NCI-H2107 treated with DMSO at 0.1 percent for 48 hours (cell line): ENCODE results near the gene ADSL.

Experiments used
- DNase-seq: peaks from one replicate; lab custom pipeline; 2025; ENCODE audit not compliant: unreplicated experiment; lab: John Stamatoyannopoulos, UW

Gene ADSL

GRCh38 chr22:40326905-40327735 is 19.2 kb upstream of the ADSL start:
- no peak for DNase-seq

GRCh38 chr22:40328546-40329456 is 17.5 kb upstream of the ADSL start:
- no peak for DNase-seq

DNA sequence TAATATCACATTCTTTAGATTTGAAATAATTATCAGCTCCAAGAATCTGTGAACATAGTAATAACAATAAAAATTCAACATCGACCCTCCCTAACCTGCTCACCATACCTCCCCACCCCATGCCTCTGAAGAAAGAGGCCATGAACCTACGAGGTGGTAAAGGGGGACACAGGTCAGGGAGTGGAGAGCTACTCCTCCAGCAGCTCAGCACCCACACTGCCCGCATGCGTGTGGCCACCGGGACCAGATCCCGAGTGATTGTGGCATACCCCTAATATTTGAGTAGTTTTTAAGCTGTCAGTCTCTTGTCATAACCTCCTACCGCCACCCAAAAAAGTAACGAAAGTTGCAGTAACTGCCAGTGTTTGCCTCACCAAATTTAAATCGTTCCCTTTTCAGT is 16.8 kb upstream of the ADSL start:
- DNase-seq, result no peak

GRCh38 chr22:40330086-40330485 is 16.2 kb upstream of the ADSL start:
- no peak for DNase-seq

DNA sequence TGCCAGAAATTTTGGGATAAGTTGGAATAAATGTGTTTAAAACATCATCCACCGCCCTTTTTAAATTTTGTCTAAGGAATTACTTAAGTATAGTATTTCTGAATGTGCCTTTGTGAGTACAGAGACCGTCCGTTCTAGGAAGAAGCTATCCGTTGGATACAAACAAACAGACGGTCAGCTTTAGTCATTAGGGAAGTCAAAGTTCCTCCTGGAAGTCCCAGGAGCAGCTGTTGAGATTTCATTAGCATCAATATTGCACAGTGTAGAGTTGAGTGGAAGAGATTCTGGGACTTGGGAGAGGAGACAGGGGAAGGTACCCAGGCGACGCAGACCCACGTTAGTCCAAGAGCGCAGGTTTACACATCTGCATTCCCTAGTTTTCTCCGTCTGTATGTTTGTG is 15.7 kb upstream of the ADSL start:
- no peak for DNase-seq

DNA sequence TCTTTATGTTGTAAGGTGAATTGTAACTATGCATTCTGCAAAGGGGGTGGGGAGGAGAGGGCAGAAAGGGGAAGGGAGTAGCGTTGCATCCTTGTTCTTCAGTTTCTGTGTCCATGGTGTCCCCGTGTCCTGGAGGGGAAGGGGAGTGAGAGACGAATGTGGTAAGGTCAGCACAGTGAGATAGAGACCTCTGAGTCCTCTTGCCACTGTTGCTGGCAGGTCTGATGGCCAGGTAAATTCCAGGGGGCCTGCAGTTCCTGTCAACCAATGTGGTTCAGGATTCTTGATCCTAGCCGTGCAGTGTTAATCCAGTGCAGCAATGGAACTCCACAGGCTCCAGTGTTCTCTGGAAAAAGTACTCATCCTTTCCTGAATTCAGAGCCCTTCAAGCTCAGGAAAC is 14.6 kb upstream of the ADSL start:
- no peak for DNase-seq

GRCh38 chr22:40332319-40332781 is 13.9 kb upstream of the ADSL start:
- DNase-seq, result no peak

DNA sequence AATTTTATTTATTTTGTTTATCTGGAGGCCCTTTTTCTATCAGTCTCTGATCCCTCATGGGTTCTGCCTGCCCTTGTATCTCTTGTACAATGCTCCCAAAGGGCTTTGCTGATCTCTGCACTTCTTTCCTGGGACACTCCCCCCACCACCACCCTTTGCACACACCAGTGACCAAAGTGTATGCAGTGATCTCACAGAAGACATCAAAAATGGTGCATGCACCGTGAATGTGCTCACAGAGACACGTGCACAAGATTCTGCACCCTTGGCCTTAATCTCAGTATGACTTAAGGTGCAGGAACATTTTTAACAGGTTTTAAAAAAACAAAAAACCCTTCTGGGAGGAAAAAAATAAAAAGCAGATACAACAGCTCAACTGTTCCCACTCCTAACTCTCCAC is 12.2 kb upstream of the ADSL start:
- DNase-seq, result no peak

- no peak for DNase-seq
Observed at GRCh38 chr22:40334899-40335298, 11.4 kb upstream of the ADSL start.

- DNase-seq, result no peak
Observed at GRCh38 chr22:40335358-40335757, 10.9 kb upstream of the ADSL start.

DNA sequence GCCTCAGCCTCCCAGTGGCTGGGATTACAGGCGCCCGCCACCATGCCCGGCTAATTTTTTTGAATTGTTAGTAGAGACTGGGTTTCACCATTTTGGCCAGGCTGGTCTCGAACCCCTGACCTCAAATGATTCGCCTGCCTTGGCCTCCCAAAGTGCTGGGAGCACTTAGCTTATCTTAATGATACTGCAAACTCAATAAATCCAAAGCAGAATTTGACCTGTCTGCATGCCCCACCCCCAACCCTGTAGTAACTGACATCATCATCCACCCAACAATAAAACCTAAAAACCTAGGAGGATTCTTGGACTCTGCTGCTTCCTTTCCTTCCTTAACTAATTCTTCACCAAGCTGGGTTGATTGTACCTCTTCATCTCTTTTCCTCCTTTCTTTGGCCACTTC is 6.3 kb upstream of the ADSL start:
- DNase-seq, result no peak

- DNase-seq, result no peak
Observed at GRCh38 chr22:40341604-40342003, 4.7 kb upstream of the ADSL start.

DNA sequence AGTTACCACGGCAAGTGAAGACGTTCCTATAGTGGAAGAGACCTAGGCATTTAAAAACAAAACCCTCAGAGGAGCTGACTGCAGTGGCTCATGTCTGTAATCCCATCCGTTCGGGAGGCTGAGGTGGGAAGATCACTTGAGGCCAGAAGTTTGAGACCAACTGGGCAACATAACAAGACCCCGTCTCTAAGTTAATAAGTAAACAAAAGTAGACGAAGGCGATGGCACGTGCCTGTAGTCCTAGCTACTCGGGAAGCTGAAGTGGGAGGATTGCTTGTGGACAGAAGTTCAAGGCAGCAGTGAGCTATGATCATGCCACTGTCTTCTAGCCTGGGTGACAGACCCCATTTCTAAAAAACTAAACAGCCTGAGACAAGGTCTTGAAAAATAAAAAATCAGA is 3.8 kb upstream of the ADSL start:
- no peak for DNase-seq

DNA sequence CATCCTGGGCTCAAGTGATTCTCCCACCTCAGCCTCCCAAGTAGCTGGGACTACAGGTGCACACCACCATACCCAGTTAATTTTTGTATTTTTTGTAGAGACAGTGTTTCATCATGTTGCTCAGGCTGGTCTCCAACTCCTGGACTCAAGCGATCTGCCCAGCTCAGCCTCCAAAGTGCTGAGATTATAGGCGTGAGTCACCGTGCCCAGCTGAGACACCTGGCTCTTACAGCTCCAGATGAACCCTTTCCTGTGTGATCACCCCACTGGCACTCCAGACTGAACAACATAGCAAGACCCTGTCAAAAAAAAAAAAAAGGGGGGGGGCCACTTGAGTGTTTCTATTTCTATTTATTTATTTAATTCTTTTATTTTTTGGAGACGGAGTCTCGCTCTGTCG is 1.0 kb upstream of the ADSL start:
- DNase-seq, result no peak

- DNase-seq, result no peak
Observed at GRCh38 chr22:40345815-40346184, 500 bp upstream of the ADSL start.

- no peak for DNase-seq
Observed at GRCh38 chr22:40347300-40347699, 1.0 kb downstream of the ADSL start.

DNA sequence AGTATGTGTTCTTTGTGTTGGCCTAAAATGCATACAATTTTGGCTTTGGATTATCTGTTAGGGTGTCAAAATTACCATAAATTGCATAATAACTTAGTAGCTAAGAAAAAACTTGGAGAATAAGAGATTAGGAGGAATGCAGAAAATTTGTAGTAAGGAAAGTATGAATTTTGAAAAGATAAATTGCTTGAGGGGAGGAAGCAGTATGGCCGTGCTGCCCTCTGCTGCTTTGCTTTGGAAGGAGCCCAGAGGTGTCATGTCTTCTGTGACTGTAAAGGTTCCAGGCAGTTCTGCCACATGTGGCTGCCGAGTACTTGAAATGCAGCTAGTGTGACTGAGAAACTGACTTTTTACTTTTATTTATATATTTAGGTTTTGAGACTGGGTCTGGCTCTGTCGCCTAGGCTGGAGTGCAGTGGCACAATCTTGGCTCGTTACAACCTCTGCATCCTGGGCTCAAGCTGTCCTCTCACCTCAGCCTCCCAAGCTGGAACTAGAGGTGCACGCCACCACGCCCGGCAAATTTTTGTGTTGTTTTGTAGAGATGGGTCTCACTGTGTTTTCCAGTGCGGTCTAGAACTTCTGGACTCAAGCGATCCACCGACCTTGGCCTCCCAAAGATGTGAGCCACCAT is 1.8 kb downstream of the ADSL start:
- peak; percentile 18 for DNase-seq

- no peak for DNase-seq
Observed at GRCh38 chr22:40352763-40353162, 6.5 kb downstream of the ADSL start.

DNA sequence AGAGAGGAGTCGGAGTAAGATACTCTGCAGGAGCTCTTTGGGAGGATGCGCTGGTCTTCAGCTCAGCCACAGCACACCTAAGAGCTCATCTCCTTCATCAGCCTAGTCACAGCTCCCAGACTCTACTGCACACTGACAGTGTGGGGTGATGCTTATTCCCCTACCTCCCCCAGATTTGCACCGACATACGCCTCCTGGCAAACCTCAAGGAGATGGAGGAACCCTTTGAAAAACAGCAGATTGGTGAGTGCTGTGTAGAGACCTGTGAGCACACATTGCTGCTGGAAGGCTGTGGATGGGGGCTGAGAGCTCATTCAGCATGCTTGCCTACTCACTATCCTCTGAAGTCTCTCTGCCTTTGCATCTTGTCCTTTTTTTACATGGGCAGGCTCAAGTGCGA is 14.8 kb downstream of the ADSL start:
- no peak for DNase-seq

DNA sequence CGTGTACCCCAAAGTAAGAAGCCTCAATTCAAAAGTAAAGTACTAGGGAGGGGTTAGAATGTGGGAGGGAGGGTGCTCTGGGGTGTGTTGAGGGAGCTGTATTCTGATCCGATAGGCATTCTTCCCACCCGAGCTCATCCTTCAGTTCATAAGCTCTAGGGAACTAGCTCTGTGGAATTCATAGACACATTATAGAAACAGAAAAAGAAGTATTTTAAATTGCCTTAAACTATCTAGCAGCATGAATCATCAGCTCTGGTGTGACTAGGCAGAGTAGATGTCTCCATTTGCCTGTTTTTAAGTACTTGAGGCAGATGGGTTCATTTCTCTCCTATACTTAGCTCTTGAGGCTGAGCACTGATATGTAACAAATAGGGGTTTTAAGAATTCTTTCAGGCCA is 16.8 kb downstream of the ADSL start:
- no peak for DNase-seq

- no peak for DNase-seq
Observed at GRCh38 chr22:40364431-40364830, 18.1 kb downstream of the ADSL start.

DNA sequence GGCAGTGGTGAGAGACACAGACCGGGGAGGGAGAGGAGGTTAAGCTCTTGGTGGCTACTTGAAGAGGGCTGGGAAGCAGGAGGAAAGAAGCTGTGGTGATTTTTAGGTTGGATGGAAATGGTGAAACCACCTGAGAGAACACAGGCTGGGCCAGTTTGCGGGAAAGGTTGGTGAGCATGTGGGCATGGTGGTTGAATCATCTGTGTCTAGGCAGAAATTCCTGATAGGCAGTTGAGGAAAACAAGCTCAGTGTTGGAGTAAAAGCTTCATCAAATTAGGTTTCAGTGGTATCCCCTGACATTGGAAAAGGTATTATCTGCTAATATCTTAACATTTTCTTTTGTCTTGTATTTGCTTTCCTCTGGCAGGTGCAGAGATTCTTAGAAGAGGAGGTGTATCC is 19.8 kb downstream of the ADSL start:
- no peak for DNase-seq
